CD4-positive, alpha-beta T cell treated with Interleukin-6 at 100 ng/mL for 8 hours (primary cell): ENCODE measurements around the gene TMEM82.

ENCODE experiments used
- DNase-seq: peaks from one replicate; pipeline ENCODE4 v3.0.0-alpha.2; 2020; ENCODE audit warnings: mixed read lengths, low spot score

Gene TMEM82

DNA sequence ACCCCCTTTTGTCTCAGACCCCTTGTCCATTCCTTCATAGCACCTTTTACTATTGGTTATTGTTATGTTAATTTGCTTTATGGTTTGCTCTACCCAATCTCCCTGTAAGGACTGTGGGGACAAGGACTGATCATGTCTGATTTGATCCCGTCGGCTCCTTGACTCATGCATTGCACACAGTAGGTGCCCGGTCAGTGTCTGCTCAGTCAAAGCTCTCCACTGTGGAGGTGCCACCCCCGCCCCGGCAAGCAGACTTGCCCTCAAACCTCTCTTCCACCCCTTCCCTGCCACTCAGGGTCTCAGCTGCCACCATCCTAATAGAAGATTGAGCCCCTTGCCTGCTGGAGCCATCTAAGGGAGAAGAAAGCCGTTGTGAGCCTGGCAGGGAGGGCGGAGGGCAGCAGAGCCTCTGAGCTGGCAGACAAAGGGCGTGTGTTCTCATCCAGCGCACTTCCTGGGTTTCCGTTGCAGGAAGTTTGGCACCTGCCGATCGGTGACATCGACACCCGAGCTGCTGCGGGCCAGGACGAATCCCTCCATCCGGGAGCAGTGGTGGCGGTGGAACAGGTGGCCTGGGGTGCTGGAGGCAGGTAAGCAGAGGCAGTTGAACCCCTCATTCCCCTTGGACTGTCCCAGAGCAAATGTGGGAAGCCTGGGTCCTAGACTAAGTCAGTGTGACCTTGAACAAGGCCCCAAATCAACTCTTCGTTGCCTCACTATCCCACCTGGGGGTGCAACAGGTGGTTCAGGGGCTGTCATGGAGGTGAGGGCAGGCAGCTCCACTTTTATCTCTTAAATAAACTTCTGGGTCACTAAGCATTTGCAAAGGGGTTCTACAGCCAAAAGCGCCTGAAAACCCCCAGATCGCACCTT, 14.1 kb downstream of the TMEM82 start:
- no peak for DNase-seq

DNA sequence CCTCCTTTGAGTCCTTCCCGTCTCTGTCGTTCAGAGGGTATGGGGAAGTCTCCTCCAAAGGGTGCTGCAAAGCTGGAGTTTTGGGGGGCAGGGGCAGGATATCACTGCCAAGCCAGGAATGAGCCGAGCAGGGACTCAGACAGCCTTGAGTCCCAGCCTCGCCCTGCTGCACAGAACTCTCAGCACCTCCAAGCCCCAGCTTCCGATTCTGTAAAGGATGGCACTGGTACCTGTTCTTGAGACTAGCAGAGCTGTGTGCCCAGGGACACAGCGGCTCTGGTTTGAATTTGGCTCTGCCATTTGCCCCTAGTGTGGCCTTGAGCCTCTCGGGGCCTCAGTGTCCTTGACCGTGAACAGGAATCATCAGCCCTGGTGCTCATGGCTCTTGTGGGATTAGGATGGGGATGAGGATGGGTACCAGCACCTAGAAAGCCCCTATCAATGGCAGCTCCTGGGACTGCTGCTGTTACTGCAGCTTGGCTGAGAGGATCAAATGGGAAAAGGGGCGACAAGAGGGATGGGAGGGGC, 14.8 kb downstream of the TMEM82 start:
- DNase-seq = no peak

DNA sequence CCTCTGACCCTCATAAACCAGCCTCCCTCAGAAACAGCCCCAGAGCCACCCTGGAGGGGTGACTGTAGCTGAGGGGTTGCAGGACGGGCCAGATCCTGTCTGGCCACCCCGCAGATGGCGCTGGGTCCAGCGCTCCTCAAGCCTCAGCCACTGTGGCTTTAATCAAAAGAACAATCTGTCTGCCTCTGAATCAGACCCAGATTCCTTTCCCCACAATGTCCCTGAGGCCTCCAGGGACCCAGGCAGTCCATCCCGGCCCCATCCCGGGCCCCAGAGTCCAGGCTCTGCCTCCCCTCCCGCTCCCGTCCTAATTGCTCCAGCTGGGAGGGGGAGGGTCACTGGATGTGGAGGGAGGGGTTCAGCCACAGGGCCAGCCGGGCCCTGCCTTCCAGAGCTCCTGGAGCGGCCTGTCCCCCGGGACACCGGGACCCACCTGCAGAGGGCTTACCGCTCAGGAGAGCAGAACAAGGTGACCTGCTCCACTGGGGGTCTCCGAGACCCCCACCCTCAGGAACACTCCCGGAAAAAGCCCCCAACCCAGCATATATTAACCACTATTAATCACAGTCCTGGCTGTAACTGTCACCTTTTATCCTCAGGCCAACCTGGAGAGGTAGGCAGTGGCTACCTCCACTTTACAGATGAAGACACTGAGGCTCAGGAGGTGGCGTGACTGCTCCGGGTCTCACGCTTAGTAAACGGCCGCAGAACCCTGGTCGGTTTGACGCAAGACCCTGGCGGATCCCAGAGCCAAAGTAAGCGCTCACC, 15.5 kb downstream of the TMEM82 start:
- no peak for DNase-seq

- no peak for DNase-seq
These were observed 16.1 kb downstream of the TMEM82 start, which contains the start of gene FBLIM1 for GRCh38 chr1:15758343-15758931. Gene FBLIM1 (plus strand): TSS chr1:15758795. CDS start chr1:15764984, 6,189 bp downstream.

DNA sequence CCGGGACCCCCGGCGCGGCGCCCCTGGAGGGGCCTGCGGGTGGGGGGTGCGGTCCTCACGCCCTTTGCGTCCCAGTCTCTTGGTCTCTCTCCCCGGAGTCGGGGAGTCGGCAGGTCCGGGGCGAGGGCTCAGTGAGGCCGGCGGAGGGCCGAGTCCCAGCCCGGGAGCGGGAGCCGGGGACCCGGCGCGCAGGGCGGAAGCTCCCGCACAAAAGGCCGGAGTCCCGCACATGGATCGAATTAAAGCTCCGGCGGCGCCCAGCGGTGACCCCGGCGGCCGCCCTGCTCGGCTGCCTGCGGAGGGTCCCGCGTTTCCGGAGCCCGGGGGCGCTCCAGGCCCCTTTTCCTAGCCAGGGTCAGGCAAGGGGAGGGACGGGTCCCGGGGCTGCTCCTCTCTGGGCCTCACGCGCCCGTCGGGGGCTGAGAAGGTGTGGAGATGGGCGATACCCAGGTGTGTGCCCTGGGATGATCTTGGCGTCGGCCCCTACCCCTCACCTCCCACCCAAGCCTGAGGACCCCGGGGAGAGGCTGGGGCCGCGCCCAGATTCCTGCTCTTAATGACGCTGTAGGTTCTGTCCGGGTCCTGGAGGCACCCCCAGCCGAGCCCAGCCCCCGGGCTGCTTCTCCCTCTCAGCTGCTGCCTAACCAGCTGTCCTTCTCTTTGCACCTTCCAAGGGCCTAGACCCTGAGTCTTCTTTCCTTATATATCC, 16.8 kb downstream of the TMEM82 start:
- no peak for DNase-seq

DNA sequence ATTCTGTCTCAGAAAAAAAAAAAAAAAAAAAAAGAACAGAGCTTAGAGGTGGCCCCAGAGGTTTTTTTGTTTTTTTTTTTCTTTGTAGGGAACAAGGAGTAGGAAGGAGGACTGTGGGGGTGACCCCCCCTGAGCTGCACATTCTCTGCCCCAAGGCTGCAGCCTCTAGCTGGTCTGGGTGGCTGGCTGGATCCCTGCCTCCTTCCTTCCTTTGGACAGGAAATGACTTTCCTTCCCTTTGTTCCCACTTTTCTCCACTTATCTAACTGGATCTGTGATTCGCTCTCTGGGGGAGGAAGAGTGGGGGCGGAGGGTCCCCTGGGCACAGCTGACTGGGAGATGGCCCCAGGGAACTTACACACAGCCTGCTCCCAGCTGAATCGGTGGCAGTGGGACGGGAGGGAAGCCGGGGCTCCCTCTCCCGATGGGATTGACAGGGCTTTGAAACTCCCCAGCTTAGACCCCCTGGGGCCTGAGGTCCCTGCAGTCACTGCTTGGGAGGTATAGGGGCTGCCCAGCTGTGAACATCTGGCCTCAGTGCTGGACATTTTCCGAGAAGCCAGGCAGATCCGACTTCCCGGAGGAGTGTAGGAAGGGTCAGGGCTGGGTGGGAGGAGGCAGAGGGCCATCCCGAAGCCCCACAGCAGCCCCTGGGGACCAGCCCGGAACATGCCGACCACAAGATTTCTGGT, 18.4 kb downstream of the TMEM82 start:
- no peak for DNase-seq

DNA sequence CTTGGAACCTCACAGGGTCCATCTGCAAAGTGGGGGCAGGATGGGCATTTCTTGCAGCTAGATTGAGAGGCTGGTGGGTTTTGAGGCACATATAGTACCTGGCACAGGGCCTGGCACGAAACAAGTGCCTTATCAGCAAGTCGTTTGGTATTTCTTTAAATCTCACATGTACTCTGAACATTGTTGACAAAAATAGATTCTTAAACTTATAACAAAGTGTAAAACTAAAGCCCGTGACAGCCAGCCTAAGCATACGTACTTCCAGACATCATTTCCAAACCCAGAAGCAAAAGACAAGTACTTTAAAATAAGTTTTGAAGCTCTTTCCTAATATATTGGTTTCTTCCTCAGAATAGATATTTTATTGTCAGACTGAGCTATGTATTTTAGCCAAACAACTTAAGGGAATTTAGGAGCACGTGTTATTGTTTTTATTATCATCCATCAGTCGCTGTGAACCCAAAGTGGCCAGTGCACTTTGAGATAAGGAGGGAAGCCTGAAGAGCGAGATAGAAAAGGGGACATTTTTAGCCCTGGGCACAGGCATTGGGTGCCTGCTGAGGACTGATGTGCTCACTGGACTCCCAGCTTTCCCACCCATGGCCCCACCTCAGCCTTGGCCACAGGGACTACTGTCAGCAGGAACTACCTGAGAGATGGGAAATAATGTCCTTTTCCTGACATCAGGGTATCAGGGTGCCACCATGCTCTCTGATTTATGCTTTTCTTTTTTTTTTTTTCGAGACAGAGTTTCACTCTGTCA, 19.2 kb downstream of the TMEM82 start:
- DNase-seq = no peak

- DNase-seq = no peak
These were observed 20.2 kb downstream of the TMEM82 start for GRCh38 chr1:15762546-15762945.

- no peak for DNase-seq
These were observed 22.0 kb downstream of the TMEM82 start for GRCh38 chr1:15764269-15764764.

GRCh38 chr1:15764890-15765289, 22.6 kb downstream of the TMEM82 start:
- DNase-seq = no peak

GRCh38 chr1:15765495-15766194, 23.3 kb downstream of the TMEM82 start:
- no peak for DNase-seq

DNA sequence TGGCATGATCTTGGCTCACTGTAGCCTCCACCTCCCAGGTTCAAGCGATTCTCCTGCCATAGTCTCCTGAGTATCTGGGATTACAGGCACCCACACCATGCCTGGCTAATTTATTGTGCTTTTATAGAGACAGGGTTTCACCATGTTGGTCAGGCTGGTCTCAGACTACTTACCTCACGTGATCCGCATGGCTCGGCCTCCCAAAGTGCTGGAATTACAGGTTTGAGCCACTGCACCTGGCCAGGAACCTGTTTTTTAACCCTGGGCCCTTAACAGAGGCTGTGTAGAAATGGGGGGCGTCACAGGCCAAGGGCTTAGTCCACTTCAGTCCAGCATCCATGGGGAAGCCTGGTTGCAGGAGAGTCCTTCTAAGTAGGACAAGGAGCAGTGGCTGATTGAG, 25.6 kb downstream of the TMEM82 start:
- no peak for DNase-seq

DNA sequence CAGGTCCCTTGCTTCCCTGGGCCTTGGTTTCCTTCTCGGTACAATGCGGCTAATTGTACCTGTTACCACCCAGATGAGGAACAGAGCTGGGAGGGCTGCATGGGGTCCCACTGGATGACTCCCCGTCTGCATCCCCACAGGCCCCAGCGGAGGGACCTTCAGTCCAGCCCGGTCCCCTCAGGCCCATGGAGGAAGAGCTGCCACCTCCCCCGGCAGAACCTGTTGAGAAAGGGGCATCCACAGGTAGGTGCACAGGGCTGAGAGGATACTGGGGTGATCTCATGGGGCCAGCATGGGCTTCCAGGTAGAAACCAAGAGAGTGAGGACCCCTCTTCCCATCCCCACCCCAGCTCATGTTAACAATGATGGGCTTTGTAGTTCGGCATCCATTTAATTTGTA, 26.1 kb downstream of the TMEM82 start:
- DNase-seq = no peak

GRCh38 chr1:15770313-15770962, 28.1 kb downstream of the TMEM82 start:
- DNase-seq = no peak

GRCh38 chr1:15771836-15772515, 29.7 kb downstream of the TMEM82 start:
- DNase-seq = no peak

- no peak for DNase-seq
These were observed 33.4 kb downstream of the TMEM82 start for GRCh38 chr1:15775706-15776105.

- DNase-seq = no peak
These were observed 35.8 kb downstream of the TMEM82 start for GRCh38 chr1:15777909-15778707.

DNA sequence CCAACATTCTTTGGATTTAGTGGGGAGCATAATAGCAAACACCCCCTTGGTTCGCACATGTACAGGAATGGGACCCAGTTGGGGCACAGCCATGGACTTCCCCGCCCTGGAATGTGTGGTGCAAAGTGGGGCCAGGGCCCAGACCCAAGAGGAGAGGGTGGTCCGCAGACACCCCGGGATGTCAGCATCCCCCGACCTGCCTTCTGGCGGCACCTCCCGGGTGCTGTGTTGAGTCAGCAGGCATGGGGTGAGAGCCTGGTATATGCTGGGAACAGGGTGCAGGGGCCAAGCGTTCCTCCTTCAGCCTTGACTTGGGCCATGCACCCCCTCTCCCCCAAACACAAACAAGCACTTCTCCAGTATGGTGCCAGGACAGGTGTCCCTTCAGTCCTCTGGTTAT, 43.4 kb downstream of the TMEM82 start:
- DNase-seq = no peak
